SH-SY5Y (cell line): Measurements from ENCODE around the gene PDE4A.

Source experiments
- GATA2 ChIP-seq: IDR thresholded peaks from 2 replicates; pipeline ENCODE4 v1.6.1; 2011; ENCODE audit warnings: mild to moderate bottlenecking, low read depth, low read length
- GATA3 ChIP-seq: IDR thresholded peaks from 2 replicates; pipeline ENCODE4 v1.6.1; 2011; ENCODE audit warnings: low read depth, mild to moderate bottlenecking, low read length, moderate library complexity

PDE4A gene

DNA sequence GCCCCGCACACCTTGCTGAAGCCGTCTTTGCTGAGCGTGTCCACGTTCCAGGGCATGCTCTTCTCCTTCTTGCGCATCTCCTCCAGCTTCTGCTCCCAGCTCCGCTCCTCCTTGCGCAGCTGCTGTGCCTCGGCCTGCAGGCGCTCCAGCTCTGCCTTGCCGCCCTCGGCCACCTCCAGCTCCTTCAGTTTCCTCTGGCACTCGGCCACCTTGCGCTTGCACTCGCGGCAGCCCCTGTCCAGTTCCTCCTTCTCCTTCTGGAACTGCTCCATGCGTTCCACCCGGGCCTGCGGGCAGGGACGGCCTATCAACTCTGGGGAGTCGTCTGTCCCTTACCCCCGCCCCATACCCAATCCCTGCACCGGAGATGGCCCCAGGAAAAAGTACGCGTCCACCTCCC, 24.4 kb upstream of the PDE4A start:
- TF ChIP-seq GATA3 (no peak), GATA2 (no peak)

DNA sequence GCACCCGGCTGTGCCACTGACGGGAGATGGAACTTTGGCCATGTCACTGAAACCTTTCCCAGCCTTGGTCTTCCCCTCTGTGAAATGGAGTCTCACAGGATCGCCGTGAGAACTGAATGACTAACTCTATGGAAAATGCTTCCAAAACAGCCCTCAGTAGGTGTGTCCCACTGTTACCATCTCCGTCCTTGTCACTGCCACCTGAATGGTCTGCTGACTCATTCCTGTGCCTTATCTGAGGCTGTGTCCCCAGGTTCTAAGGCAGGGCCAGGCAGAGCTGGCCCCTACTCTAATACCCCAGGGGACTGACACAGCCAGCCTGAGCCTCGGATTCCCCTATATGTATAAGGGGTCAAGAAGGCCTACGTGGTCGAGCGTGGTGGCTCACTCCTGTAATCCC, 21.5 kb upstream of the PDE4A start:
- no peak for TF ChIP-seq GATA2

DNA sequence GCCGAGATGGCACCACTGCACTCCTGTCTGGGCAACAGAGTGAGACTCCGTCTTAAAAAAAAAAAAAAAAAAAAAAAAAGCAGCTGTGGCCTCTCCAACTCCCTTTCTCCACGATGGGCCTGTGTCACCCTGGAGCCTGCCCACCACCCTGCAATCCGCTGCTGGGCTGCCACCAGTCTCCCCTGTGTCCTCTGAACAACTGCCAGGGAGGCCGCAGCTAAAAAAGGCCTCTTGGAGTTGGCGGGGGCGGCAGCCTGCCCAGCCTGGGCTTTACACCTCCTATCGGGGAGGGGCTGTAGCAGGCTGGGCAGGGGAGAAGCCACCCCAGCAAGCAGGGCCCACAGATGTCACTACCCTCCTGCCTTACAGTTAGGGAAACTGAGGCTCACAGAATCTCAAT, 20.5 kb upstream of the PDE4A start:
- TF ChIP-seq GATA3 (no peak), GATA2 (no peak)

DNA sequence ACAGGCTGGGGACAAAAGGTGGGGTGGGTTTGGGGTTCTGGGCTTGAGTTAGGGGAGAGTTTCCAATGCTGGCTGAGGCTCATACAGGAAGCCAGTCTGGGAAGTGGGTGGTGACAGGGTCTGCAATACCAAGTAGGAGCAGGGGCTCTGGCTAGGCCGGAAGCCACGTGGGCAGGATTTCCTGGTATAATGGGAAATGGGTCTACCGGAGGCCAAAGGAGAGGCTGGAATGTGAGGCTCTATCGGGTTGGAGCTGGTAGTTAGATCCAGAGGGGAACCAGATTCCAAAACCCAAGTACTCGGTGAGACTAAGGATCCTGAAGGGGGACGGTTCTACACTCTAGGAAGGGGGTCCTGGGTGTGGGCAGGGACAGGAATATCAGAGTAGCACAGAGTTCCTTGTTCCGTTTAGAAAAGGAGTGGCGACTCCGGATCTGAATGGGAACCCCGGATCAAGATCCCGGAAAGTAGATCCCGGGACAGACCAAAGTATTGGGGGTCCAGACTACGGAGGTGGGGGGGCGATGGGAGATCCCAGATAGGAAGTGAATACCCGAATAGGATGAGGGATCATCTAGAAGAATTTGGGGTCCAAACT, 17.8 kb upstream of the PDE4A start:
- TF ChIP-seq GATA2 (no peak), GATA3 (no peak)

DNA sequence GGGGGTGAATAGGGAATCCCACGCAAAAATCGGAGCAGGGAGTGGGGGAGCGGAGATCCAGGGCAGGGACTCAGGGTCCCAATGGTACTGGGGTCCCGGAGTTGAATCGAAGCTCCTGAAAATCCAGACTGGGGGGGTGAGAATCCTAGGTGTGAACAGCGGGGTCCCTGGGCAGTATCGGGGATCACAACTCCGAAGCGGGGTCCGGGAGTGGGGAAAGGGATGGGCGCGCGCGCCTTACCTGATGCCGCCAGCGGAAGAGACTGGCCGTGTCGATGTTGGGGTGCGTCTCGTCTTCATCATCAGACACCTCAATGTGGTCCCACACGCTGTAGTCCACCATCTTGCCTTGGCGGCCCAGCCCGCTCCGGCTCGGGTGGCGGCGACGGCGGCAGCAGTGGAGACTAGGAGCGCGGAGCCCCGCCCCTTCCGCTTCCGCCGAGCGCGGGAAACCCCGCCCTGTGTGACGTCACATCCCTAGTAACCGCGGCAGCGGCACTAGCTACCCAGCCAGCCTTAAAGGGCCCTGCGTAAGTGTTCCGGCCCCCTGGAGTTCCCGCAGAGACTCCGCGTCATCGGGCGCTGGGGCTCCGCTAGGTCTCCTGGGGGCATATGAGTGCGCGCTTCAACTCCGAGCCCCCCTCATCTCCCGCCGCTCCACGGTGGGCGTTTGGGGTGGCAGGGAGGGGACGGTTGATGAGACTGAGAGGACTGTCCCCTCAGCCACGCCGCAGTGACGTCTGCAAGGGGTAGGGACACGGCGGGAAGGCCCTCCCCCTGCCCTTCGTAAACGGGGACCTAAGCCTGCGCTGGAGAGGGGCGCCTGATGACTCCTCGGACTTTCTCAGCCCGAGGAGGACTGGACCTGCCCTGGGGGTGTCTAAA, 17.0 kb upstream of the PDE4A start, which contains the start of gene CDC37:
Gene CDC37, minus strand, starts transcription at position 406 of the 885 bp plus-strand sequence. Its CDS starts 63 bp downstream, at position 343.
- TF ChIP-seq GATA3 (no peak), GATA2 (no peak)

DNA sequence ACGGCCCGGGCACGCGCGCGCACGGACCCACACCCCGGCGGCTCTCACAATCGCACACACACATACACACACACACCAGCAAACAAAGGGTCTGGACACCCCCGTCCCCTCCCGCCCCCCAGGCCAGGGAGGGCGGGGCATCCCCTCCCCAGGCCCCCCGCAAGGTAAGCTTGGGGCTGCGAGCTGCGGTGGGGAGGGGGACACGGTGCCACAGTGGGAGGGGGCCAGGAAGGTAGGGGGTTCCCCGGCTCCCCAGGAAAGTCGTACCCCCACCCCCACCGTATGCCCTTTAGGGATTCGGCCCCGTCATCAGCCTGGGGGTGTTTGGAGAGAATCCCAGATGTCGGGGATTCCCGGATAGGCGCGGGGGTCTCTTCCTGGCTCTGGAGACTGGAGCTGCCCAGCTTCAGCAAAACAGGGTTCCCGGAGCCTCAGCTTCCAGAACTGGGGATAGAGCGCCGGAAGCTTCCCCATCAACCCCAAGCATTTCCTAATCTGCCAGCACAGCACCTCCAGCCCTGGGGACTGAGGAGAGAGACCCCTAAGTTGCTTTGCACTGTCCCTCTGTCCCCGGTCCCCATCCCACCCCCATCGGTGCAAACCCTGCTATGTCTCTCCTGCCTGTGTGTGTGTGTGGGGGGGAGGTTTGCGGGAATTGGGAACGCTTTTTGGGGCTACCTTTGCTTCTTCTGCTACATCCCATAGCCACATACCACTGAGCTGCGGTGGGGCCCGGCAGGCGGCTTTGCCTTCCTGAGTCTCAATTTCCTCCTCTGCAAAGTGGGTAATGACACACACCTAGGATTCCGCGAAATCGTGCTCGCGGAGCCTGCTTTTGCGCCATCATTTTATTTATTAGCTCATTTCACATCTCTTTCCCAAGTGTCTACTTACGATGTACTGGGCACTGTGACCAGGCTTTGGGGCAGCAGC, 15.2 kb upstream of the PDE4A start:
- TF ChIP-seq GATA2, result no peak
- no peak for TF ChIP-seq GATA3

DNA sequence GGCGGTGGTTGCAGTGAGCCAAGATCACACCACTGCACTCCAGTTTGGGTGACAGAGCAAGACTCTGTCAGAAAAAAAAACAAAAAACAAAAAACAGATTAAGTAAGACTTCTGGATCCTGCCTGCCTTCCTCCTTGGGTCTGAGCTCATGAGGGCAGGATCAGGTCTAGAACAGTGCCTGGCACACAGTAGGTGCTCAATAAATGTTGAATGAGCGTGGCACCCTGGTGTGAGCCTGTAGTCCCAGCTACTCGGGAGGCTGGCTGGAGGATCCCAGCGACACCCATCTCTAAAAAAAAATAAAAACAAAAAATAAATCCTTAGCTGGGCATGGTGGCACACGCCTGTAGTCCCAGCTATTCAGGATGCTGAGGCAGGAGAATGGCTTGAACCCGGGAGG, 14.1 kb upstream of the PDE4A start:
- TF ChIP-seq GATA3 (no peak), GATA2 (no peak)

DNA sequence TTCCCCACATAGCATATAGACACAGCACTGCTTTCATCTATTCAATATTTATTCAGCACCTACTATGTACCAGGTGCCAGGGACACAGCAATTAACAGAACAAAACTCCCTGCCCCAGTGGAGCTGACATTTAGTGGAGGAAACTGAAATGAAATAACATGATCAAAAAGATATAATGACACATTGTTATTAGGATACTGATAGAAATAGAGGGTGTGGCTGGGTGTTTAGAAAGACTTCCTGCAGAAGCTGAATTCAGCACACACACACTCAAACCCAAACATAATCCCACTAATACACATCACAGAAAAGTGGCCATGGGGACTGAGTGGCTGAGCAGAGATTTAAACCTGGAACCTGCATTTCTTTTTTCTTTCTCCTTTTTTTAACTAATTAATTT, 13.2 kb upstream of the PDE4A start:
- TF ChIP-seq GATA3 (no peak), GATA2 (no peak)

DNA sequence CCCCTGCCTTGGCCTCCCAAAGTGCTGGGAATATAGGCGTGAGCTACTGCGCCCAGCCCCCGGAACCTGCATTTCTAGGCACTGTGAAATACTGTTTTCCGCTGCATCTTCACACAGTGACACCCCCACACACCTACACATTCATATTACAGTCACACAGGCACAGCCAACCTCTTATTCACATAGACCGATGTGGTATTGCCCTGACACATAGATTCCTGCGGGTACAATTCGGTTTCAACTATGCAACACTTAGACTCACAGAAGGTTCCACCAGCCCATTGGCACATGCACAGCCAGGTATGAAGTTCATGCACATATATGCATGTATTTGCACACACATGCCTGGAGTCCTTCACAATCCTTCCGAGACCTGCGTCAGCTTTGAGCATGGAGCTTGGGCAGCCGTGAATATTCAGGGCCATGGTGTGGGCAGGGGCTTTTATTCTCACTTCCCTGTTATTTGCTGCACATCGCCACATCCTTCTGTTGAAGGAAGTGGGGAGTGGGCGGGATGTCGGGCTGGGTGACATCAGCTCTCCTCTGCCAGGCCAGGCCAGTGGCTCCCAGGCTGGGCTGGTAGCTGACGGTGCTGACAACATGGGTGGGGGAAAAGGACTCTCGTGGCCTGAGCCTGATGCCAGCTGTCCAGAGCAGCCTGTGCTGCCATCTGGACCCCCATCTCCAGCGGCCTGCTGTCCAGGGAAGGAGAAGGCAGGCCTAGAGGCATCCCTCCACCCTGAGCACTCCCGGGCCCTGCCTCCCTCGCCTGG, 11.6 kb upstream of the PDE4A start:
- TF ChIP-seq GATA2 (no peak), GATA3 (no peak)

DNA sequence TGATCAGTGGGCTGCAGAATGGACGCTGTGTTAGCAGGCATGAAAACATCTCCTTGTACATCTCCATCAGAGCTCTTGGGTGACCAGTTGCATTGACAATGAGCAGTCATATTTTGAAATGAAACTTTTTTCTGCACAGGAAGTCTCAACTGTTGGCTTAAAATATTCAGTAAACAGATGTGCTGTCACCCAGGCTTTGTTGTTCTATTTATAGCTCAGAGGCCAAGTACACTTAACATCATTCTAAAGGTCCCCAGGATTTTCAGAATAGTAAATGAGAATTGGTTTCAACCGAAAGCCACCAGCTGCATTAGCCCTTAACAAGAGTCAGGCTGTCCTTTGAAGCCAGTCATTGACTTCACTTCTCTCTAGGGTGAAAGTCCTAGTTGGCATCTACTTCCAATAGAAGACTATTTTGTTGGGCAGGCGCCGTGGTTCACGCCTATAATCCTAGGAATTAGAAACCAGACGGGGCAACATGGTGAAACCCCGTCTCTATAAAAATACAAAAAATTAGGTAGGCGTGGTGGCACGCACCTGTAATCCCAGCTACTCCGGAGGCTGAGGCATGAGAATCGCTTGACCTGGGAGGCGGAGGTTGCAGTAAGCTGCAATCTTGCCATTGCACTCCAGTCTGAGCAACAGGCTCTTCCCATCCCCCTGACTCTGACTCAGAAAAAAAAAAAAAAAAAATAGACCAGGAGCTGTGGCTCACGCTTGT, 7.9 kb upstream of the PDE4A start:
- TF ChIP-seq GATA3 (no peak), GATA2 (no peak)

DNA sequence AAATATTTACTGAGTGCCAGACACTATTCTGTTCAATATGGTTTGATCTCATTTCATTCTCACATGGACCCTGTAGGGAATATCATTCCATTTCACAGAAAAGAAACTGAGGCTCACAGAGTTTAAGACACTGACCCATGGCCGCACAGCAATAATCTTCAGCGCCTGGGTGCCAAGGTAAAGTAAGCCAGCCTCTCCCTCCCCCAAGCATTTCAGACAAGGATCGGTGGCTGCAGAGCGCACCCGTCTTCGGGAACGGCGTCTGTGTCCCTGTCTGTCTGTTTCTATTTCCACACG, 4.3 kb upstream of the PDE4A start:
- TF ChIP-seq GATA2 (no peak), GATA3 (no peak)

DNA sequence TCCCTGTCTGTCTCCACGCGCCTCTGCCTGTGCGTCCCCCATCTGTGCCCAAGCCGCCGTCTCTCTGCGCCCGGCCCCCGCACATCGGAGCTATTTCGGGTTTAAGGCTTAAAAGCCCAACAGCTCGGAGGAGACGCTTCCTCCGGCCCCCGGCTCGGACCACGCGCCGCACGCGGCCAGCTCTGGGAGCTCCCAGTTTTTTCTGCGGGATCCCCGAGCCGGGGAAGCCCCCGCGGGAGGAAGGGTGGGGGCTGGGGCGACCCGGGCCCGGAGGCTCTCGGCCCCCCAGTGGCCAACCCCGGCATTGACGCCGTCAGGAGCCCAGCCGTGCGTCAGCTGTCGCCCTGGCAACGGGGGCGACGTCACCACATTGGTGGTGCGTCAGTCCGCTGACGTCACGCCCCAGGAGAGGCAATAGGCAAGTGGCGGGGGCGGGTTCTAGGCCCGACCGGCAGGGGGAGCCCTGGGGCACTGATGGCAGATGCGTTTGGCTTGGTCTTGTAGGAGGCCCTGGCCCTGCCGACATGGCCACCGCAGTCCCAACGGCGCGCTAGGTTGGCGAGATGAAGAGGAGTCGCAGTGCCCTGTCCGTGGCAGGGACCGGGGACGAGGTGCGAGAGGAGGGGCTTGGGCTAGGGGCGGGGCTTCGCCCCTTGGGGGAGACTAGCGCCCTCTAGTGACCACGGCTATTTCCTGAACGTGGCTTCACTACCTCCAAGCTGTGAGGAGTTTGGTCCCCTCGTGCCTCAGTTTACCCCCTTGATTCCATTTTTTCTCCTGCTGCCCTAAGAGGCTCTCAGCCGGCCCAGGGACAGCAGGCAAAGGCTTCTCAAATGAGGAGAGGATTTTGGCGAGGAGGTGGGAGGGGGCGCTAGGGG, 3.7 kb upstream of the PDE4A start:
- no peak for TF ChIP-seq GATA2
- no peak for TF ChIP-seq GATA3
